Muscle layer of colon (tissue), 2 donors: Measurements from ENCODE around the gene JSRP1.

Source experiments
- H3K27ac ChIP-seq: one replicate; pipeline ENCODE4 v1.7.0; 2013; ENCODE audit warnings: low read depth, mild to moderate bottlenecking, low read length, moderate library complexity
- H3K27me3 ChIP-seq, 2 donors: one replicate each; pipeline ENCODE4 v1.7.0; 2013; ENCODE audit warnings: low read length in 2 of 2, mild to moderate bottlenecking in 2 of 2; ENCODE audit not compliant: insufficient read depth in 2 of 2, control insufficient read depth in 1 of 2
- H3K36me3 ChIP-seq: one replicate; pipeline ENCODE4 v1.7.0; 2013; ENCODE audit warnings: mild to moderate bottlenecking, low read length; ENCODE audit not compliant: insufficient read depth
- H3K4me1 ChIP-seq: one replicate; pipeline ENCODE4 v1.7.0; 2013; ENCODE audit warnings: mild to moderate bottlenecking, low read length; ENCODE audit not compliant: insufficient read depth
- H3K4me3 ChIP-seq, 2 donors: one replicate each; pipeline ENCODE4 v1.7.0; 2013; ENCODE audit warnings: low read length in 2 of 2, low read depth in 1 of 2, mild to moderate bottlenecking in 1 of 2, moderate library complexity in 1 of 2
- H3K9ac ChIP-seq: one replicate; pipeline ENCODE4 v1.7.0; 2013; ENCODE audit warnings: low read length
- H3K9me3 ChIP-seq: one replicate; pipeline ENCODE4 v1.7.0; 2013; ENCODE audit warnings: mild to moderate bottlenecking, low read length
- donor health status: abdominal sarcoma.
- donor health status: Adenocarcinoma of cecum.

The JSRP1 gene

DNA sequence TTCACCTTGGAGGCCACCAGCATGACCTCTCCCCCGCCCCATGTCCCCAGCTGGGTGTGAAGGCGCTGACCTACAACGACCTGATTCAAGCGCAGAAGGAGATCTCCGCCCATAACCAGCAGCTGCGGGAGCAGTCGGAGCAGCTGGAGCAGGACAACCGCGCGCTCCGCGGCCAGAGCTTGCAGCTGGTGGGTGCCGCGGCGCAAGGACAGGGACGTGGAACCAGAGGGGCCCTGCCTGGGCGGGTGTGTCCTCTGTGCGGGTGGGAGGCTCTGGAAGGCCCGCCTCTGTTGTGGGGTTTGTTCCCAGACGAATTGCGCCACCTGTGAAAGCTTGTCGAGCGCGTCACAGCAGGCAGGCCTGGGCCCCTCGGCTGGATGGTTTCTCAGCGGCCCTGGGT, 42.4 kb downstream of the JSRP1 start:
- H3K36me3 ChIP-seq, result peaks cover 44% of the 10 kb centered on the region
- H3K27ac ChIP-seq, result no peak overlapping the region
- no peak overlapping the region for H3K4me3 ChIP-seq
- peaks cover under 1% of the 10 kb centered on the region for H3K4me1 ChIP-seq
- no peaks in the 10 kb centered on the region for H3K9me3 ChIP-seq
- no peaks in the 10 kb centered on the region for H3K27me3 ChIP-seq
- no peak overlapping the region for H3K9ac ChIP-seq

- H3K36me3 ChIP-seq, result peaks cover 44% of the 10 kb centered on the region
- H3K9ac ChIP-seq, result no peak overlapping the region
These were observed 43.1 kb downstream of the JSRP1 start for GRCh38 chr19:2212861-2213711.

DNA sequence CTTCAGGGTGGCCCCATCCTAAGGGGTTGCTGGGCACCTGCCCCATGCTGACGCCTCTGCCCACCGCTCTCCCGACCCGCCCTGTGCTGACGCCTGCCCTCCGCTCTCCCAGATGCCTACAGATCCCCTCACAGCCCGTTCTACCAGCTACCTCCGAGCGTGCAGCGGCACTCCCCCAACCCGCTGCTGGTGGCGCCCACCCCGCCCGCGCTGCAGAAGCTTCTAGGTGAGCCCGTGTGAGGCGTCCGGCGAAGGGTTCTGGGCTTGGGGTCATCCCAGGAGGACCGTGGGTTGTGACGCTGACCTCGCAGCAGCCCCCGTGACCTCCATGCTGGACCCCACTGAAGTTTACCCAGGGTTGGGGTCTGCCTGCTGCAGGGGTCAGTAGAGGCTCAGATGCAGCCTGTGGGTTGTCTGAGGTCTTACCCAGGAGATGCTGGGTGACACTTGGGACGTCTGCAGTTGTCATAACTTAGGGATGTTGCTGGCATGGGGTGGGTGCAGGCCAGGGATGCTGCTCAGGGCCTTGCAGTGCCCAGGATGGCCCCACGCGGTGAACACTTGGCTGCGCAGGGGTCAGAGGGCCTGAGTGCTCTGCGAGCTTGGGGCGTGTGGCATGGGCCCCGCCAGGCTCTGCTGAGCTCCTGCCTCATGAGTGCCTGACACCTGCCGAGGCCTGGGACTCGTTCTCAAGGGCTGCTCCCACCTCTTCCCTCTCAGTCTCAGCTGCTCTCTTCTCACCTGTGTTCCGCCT, 45.1 kb downstream of the JSRP1 start:
- Histone ChIP-seq H3K9ac (no peak overlapping the region), H3K9me3 (no peaks in the 10 kb centered on the region), H3K27ac (no peak overlapping the region), H3K4me1 (peaks cover 10% of the 10 kb centered on the region), H3K36me3 (peaks cover 50% of the 10 kb centered on the region), H3K27me3 (no peaks in the 10 kb centered on the region), H3K4me3 (no peak overlapping the region)

More at GRCh38 chr19:2212861-2213711, 43.1 kb downstream of the JSRP1 start:
- Histone ChIP-seq H3K27me3 (no peaks in the 10 kb centered on the region), H3K4me1 (peaks cover 8% of the 10 kb centered on the region), H3K9me3 (no peaks in the 10 kb centered on the region), H3K27ac (no peak overlapping the region), H3K4me3 (no peak overlapping the region)

GRCh38 chr19:2210206-2210605, 46.0 kb downstream of the JSRP1 start:
- no peak overlapping the region for H3K9ac ChIP-seq
- no peaks in the 10 kb centered on the region for H3K9me3 ChIP-seq
- peaks cover 44% of the 10 kb centered on the region for H3K36me3 ChIP-seq
- H3K27me3 ChIP-seq, result no peaks in the 10 kb centered on the region
- H3K4me3 ChIP-seq, result no peak overlapping the region
- no peak overlapping the region for H3K27ac ChIP-seq
- peaks cover 10% of the 10 kb centered on the region for H3K4me1 ChIP-seq

GRCh38 chr19:2209408-2209807, 46.8 kb downstream of the JSRP1 start:
- Histone ChIP-seq H3K36me3 (peaks cover 44% of the 10 kb centered on the region), H3K9ac (no peak overlapping the region), H3K27me3 (no peaks in the 10 kb centered on the region), H3K4me3 (no peak overlapping the region), H3K4me1 (peaks cover 10% of the 10 kb centered on the region), H3K9me3 (no peaks in the 10 kb centered on the region), H3K27ac (no peak overlapping the region)

GRCh38 chr19:2208975-2209374, 47.2 kb downstream of the JSRP1 start:
- peaks cover 43% of the 10 kb centered on the region for H3K36me3 ChIP-seq
- H3K4me1 ChIP-seq, result peaks cover 10% of the 10 kb centered on the region
- H3K4me3 ChIP-seq, result no peak overlapping the region
- H3K9me3 ChIP-seq, result no peaks in the 10 kb centered on the region
- no peaks in the 10 kb centered on the region for H3K27me3 ChIP-seq
- no peak overlapping the region for H3K27ac ChIP-seq
- no peak overlapping the region for H3K9ac ChIP-seq

GRCh38 chr19:2207991-2208860, 48.0 kb downstream of the JSRP1 start:
- H3K9ac ChIP-seq, result no peak overlapping the region
- H3K4me3 ChIP-seq, result no peak overlapping the region
- H3K36me3 ChIP-seq, result peaks cover 40% of the 10 kb centered on the region
- no peaks in the 10 kb centered on the region for H3K27me3 ChIP-seq
- no peaks in the 10 kb centered on the region for H3K9me3 ChIP-seq
- H3K27ac ChIP-seq, result no peak overlapping the region
- peaks cover 10% of the 10 kb centered on the region for H3K4me1 ChIP-seq

- Histone ChIP-seq H3K4me3 (no peak overlapping the region), H3K36me3 (peaks cover 28% of the 10 kb centered on the region), H3K4me1 (peaks cover 10% of the 10 kb centered on the region), H3K27me3 (no peaks in the 10 kb centered on the region), H3K9ac (no peak overlapping the region), H3K9me3 (no peaks in the 10 kb centered on the region), H3K27ac (no peak overlapping the region)
These were observed 49.2 kb downstream of the JSRP1 start for GRCh38 chr19:2207008-2207407.

DNA sequence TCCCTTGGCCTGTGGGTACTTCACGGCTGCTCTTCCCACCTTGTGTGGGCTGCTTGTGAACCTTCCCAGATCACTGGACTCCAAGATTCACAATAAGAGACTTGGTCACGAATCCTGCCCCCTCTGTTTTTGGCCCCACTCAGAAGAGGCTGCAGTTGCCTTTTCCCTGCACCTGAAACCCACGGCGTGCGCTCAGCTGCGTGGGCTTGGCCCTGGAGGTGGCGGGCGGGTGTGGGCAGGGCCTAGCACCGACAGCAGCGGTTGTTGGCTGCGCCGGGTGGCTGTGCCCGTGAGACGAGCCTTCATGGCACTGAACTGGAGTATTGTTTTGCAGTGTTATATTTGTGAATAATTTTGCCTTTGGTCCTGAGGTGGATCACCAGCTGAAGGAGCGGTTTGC, 53.9 kb downstream of the JSRP1 start:
- Histone ChIP-seq H3K9me3 (no peaks in the 10 kb centered on the region), H3K4me3 (no peak overlapping the region), H3K9ac (no peak overlapping the region), H3K4me1 (no peaks in the 10 kb centered on the region), H3K27ac (no peak overlapping the region), H3K36me3 (peaks cover 12% of the 10 kb centered on the region), H3K27me3 (no peaks in the 10 kb centered on the region)
